NOMO-1 treated with DMSO at 0.1 percent for 48 hours (cell line): Measurements from ENCODE around the gene LRRC4.

ENCODE experiments used
- DNase-seq: peaks from one replicate; lab custom pipeline; 2025; ENCODE audit not compliant: unreplicated experiment; lab: John Stamatoyannopoulos, UW

Gene LRRC4

GRCh38 chr7:128031901-128032604 lies 816 bp upstream of the LRRC4 start:
- no peak for DNase-seq

DNA sequence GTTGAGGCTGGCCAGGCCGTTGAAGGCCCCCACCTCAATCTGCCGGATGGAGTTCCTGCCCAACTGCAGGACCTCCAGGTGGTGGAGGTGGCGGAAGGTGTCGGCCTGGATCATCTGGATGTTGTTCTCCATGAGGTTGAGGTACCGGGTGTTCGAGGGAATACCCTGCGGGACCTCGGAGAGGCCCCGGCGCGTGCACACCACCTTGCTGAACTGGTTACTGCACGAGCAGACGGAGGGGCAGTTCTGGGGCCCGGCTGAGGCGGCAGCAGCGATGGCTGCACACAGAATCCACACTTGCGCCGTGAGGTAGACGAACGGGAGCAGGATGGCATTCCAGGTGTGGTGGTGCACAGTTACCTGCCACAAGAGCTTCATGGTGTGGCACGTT lies 979 bp downstream of the LRRC4 start:
- DNase-seq: no peak

DNA sequence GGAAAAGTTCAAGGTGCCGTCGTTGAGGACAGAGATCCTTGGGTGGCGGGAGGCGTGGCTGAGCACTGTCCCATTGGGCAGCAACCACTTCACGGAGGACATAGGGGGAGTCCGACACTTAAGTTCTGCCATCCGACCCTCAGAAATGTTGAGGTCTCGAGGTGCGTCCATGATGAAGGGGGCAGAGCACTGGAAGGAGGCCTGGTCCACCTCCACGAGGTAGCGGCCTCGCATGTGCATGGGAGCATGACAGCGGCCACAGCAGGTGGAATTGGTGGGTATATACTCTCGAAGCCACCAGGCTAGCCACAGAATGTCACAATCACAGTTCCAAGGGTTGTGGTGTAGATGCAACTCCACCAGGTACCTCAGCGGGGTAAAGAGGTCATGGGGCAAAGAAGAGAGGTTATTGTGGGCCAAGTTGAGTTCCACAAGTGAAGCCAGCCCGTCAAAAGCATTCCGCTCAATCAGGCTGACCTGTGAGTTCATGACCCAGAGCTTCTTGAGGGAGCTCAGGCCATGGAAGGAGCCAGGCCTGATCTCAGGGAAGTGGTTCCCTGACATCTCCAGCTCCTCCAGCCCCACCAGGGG lies 1.7 kb downstream of the LRRC4 start:
- no peak for DNase-seq

DNA sequence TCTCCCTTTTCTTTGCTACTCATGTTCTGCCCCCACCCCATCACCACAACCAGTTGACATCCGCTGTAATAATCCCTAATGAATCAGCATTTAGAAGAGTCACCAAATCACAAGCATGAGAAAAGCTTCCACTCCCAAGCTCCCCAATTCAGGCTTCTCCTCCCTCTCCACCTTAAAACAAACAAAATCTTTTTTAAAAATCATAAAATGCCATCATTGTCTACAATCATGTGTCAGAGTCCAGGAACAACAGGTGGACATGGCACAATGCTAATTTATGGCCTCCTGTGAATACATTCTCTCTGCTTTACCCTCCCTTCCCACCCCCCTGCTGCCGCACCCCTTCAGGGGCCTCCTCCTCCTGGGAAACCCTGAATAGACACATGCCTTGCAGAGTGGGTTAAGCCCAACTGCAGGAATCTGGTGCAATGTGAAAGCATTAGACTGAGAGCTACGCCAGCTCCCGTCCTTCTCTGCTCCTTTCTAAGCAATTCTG lies 3.7 kb downstream of the LRRC4 start:
- no peak for DNase-seq

- DNase-seq: no peak
These were observed 4.7 kb downstream of the LRRC4 start for GRCh38 chr7:128026551-128026950.

GRCh38 chr7:128025819-128026218 lies 5.4 kb downstream of the LRRC4 start:
- DNase-seq: no peak

- DNase-seq: no peak
These were observed 5.9 kb downstream of the LRRC4 start for GRCh38 chr7:128025380-128025779.

GRCh38 chr7:128024151-128024550 lies 7.1 kb downstream of the LRRC4 start:
- DNase-seq: no peak

GRCh38 chr7:128022631-128023532 lies 8.4 kb downstream of the LRRC4 start:
- no peak for DNase-seq

DNA sequence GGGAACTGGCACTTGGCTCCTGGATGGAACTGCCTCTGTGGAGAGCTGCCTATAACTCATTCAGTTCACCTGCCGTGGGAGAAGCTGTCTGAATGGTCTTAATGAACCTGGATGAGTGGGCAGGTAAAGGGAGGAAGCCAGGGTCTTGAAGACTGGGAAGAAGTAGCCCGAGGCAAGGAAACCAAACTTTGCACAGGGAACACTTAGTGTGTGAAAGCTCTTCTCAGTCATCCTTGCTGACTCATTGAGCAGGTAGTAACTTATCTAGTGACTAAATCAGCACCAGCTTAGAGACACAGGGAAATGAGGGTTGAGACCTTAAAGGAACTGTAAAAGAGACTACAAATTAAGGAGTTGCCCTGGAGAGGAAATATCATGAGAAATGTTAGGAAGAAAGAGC lies 9.9 kb downstream of the LRRC4 start:
- DNase-seq: no peak

- DNase-seq: no peak
These were observed 11.1 kb downstream of the LRRC4 start for GRCh38 chr7:128020159-128020558.

- DNase-seq: no peak
These were observed 11.9 kb downstream of the LRRC4 start for GRCh38 chr7:128019288-128019687.

DNA sequence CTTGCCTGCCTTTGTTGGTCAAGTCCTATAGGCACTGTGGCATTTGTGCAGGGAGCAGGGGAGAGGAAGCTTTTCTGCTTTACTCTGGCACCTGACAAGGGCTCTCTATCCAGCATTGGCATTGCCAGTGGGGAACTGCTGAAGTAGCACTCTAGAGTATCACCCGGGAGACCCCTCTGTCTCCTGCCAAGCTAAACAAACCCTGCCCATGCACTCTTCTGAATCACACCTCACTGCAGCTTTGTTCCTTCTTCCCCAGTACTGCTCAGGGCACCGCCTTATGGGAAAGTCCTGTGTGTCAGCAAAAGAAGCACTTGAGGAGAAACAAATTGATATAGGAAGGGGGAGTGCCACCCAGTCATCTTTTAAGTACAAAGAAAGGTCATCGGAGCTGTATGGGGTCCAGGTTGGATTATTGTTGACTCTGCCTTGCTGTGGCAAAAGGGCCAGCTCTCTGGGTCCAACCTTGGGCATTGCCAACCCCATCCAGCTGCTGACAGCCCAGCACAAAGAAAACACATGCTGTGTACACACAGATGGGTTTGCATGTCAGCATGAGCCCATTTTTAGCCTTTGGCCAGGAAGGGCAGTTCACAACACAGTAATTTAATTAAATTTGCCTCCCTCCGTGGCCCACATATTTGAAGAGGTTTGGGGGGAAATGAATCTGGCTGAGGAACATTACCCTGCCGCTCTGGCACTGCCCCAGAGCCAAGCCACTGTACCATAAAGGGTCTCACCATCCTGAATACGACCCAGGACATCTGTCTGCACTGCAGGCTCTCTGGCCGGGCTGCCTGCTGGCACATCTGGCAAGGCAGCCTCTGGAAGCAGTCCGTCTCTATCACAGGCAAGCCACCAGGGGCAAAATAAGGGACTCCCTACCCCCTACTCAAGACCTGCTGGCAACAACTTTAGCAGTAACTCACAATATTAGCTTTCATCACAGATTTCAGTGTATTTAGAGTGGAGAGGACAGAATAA lies 13.1 kb downstream of the LRRC4 start:
- DNase-seq: no peak

DNA sequence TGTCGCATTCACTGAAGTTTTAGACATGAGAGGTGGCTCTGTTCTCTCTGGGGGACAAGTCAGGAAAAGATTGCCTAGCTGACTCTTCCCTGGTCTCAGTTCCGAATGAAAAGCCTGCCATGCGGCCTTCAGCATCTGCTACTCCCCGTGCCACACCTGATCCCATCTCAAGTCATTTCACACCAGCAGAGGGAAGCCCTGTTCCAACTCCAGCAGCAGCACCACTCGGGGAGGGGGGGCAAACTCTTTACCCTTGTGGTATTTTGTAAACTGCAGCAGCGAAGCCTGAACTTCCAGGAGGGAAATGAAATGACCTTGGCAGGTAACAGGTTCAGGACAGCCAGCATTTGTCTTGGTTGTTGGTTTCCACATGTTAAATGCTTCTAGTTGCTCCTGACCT lies 13.8 kb downstream of the LRRC4 start:
- no peak for DNase-seq

DNA sequence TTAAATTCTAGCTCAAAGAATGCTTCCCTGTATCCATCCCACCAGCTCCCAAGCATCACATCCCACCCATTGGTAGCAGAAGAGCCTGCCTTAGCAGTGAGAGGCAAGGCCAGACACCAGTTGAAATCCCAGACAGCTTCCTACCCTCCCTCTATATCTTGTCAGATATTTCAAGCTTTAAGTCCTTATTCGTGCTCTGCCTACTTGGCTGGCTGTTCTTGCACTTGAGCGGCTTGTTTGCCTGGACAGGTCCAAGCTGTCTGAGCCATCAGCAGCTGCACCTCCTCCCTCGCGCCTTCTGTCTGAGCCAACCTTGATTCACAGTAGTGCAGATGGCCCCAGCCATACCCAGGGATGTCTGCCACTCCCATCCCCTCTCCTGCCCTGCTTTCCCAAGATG lies 16.4 kb downstream of the LRRC4 start:
- DNase-seq: no peak

- DNase-seq: no peak
These were observed 20.0 kb downstream of the LRRC4 start for GRCh38 chr7:128011131-128011661.

GRCh38 chr7:128010391-128011127 lies 20.7 kb downstream of the LRRC4 start:
- no peak for DNase-seq

- no peak for DNase-seq
These were observed 22.5 kb downstream of the LRRC4 start for GRCh38 chr7:128008744-128009143.

DNA sequence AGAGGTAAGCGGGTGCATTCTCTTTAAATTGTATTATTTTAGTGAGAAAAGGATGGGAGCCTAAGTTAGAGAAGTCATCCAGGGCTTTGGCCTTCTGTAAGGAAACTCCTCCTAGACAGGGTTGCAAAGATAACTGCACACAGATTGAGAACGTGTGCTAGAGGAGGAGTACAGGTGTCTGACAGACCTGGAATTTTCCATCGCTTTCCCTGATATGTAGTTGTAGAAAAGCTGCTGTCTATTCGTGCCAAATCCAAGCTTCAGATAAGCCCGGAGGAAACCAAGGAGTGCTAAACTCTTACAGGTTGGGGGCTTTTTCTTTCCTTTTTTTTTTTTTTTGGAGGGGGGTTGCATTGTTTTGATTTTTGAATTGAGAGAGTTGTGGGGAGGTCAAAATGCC lies 23.1 kb downstream of the LRRC4 start:
- DNase-seq: no peak

DNA sequence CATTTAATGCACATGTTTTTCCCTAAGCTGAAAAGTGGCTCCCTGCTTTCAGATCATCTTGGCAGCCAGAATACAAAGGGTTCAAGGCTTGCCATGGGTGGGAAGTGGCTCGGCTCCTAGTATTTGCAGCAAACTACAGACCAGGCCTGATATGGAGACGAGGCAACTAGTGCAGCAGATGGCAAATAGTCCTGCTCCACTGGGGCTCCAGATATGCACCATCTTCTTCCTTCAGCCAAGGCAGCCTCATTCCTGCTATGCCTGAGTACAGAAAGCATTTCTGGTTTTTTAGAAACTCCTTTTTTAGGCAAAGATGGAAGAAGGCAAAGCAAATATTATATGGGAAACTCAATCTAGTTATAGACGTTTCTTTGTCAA lies 23.9 kb downstream of the LRRC4 start:
- no peak for DNase-seq
